ENCODE data around the gene UTS2R.

GRCh38 chr17:82343560-82343959 is 28.0 kb upstream of the UTS2R start:
- no peak for TF ChIP-seq POLR2A (IDR thresholded peaks at IDR 0.05)
- TF ChIP-seq CTCF (IDR thresholded peaks at IDR 0.05), result no peak

Data from adrenal gland (tissue), 5 donors.